ENCODE measurements around the gene RAB11B. TPM values are rescaled to one million over a fixed set of nuclear protein-coding genes. Genes with fewer than 3 reads are reported as not detected.
"Not testable (repeated sequence)": the region's sequence is repeated elsewhere in the genome, so short reads cannot be mapped to it uniquely, and the experiment has no call there.

The RAB11B gene
- total RNA-seq, 1 experiment from 2014 or later: 13.0 TPM

DNA sequence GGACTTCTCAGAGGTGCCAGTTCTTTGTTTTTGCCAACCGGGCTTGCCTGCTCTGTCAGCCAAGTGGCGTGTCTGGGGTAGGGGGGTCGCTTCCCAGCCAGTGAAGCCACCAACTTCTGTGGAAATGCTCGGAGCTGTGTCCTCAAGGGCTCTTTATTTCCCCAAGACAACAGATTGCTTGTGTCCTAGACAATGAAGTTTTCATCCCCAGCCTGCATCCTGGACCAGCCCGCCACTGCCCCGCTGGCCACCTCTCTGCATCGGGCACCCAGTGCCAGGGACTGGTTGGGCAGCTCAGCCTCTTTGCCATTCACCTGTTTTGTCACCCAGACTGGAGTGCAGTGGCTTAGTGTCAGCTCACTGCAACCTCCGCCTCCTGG is 3.7 kb downstream of the RAB11B start:
- no peak for DNase-seq (ENCODE audit: low read depth)

DNA sequence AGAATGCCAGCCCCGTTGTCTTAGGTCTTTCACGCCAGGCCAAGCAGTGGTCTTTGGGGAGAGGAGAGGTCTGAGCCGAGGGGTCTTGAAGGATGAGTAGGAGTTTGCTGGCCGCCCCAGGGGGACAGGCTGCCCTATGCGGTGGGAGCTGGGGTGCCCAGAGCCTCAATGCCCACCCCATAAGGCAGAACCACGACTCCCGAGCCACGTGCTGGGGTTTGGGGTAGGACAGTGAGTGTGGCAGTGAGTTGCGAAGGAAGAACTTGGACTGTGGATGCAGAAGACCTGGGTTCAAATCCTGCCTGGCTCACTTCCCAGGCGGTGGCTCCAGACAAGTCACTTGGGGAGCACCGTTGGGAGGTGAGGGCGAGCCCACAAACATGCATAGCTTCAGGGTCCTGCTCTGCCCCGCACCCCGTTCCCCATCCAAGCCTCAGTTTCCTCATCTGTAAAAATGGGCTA is 5.5 kb downstream of the RAB11B start:
- no peak for DNase-seq (ENCODE audit: low read depth)

GRCh38 chr19:8396185-8396562 is 6.0 kb downstream of the RAB11B start:
- DNase-seq (ENCODE audit: low read depth): no peak

DNA sequence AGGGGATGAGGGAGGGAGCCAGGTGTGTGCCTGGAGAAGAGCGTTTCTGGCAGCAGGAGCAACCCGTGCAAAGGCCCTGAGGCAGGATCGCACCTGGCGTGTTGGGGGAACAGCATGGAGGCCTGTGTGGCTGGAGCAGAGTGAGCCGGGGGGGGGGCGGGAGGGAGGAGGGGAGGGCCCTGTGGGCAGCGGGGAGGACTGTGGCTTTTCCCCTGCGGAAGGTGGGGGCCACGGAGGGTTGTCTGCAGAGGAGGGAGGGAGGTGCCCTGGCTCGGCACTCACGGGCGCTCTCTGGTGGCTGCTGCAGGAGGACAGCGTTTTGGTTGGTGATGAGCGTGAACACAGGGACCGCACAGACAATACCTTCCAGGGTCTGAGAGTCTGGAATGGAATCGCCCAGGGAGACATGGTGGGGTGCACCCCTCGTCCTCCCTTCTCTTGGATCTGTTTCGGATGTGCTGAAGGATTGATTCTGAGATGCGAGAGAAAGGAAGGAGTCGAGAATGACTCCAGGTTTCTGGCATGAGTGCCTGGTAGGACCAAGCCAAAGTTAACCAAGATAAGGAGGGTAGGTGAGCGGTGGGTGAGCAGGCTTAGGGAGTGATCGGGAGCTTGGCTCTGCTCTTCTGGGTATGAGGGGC is 6.5 kb downstream of the RAB11B start:
- peak; percentile 48 for DNase-seq (ENCODE audit: low read depth)

- DNase-seq (ENCODE audit: low read depth): no peak
Observed at GRCh38 chr19:8397271-8397670, 7.1 kb downstream of the RAB11B start.

GRCh38 chr19:8397746-8398310 is 7.7 kb downstream of the RAB11B start:
- no peak for DNase-seq (ENCODE audit: low read depth)

DNA sequence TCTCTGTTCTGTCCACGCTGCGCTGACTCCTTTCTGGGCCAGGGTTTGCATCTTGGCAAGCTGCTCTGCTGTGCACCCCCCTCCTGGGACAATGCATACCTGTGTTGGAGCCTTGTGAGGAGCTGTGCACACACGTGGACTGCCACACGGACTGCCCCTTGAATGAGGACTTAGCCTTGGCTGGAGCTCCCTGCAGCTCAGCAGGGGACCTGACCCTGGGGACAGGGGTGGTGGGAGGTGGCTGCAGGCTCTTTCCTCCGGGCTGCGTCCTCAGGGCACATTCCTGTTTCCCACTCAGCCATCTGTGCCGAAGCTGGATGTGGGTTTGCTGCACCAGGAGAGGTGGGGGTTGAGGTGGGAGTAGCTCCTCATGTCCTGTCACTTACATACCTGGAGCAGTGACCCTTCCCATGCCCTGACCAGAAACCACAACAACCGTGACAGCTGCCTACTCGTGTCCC is 8.2 kb downstream of the RAB11B start:
- DNase-seq (ENCODE audit: low read depth): no peak

DNA sequence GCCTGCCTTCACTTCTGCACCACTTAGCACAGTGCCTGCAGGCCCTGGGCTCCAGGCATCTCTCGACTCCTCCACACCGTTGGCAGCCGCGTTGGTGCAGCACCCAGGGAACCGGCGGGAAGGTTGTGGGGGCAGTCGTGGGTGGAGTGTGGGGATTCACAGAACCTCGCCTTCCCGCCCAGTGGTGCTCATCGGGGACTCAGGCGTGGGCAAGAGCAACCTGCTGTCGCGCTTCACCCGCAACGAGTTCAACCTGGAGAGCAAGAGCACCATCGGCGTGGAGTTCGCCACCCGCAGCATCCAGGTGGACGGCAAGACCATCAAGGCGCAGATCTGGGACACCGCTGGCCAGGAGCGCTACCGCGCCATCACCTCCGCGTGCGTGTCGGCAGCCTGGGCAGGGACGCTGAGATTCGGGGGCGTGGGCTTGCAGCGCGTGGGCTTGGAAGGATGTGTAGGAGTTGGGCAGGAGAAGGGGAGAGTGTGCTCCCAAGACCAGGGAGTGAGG is 9.6 kb downstream of the RAB11B start:
- no peak for DNase-seq (ENCODE audit: low read depth)

DNA sequence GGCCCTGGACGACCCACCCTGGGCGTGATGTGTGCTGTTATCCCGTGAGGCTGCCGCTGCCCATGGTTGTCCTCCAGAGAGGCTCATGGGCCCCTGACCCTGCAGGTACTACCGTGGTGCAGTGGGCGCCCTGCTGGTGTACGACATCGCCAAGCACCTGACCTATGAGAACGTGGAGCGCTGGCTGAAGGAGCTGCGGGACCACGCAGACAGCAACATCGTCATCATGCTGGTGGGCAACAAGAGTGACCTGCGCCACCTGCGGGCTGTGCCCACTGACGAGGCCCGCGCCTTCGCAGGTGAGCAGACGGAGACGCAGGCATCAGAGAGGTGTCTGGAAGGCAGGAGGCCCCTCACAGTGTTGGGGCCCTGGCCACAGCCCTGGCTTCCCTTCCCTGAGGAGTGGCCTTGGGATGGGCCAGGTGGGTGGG is 11.8 kb downstream of the RAB11B start:
- no peak for DNase-seq (ENCODE audit: low read depth)

DNA sequence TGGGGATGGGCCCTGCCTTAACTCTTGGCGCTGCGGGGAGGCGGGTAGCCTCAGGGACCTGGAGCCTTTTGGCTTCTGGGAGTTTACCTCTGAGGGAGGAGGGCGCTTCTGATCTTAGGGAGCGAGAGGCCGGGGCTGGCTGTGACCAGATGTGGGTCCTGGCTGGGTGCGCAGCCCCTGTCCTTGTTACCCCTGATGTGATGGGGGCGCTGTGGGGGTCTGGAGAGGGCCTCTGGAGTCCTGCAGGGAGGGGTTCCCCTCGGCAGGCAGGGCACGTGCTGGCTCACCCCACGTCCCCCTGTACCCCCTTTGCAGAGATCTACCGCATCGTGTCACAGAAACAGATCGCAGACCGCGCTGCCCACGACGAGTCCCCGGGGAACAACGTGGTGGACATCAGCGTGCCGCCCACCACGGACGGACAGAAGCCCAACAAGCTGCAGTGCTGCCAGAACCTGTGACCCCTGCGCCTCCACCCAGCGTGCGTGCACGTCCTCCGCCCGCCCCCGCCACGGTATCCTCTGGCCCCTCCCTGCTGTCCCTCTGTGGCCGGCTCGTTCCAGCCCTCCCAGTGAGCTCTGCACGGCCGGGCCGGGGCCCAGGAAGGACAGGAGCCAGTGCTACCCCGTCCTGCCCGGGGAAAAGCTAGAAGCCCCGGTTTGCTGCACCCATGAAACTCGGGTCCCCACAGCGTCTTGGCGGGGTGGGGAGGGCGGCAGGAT is 13.1 kb downstream of the RAB11B start:
- DNase-seq (ENCODE audit: low read depth): no peak

- no peak for DNase-seq (ENCODE audit: low read depth)
Observed at GRCh38 chr19:8403820-8404109, 13.6 kb downstream of the RAB11B start.

DNA sequence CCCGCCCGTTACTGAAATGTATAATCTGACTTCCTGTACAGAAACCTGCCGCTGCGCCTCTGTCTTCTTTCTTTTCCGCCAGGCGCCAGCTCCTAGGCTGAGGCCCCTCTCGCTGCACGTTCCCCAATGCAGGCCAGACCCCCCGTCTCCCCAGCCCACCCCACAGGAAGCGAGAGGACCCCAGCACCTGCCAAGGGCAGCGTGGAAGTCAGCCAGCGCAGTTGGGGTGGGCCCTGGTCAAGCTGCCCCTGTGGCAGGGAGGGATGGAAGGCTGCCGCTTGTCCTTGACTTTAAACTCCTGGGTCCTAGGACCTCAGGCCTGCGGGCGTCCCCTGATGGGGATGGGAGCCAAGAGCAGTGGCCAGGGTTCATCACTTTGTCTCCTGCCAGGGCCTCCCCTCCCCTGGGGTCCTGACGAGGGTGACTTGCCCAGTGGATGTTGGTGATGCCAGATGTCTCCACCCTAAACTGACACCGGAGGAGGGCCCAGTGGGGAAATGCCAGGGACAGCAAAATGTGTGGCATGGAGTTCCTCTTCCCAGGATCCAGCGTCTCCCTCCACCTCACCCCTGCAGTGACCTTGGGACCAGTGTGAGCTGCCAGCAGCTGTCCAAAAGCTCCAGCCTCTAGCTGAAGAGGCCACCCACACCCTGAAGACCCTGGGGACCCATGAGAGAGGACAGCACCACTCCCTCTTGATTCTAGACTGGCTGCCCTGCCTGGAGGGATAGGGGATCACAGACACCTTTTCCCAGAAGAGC is 14.4 kb downstream of the RAB11B start:
- DNase-seq (ENCODE audit: low read depth): no peak

DNA sequence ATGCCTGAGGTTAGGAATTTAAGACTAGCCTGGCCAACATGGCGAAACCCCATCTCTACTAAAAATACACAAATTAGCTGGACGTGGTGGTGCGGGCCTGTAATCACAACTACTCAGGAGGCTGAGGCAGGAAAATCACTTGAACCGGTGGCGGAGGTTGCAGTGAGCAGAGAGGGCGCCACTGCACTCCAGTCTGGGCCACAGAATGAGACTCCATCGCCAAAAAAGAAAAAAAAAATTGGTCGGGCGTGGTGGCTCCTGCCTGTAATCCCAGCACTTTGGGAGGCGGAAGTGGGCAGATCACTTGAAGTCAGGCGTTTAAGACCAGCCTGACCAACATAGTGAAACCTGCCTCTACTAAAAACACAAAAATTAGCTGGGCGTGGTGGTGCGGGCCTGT is 20.6 kb downstream of the RAB11B start:
- not testable (repeated sequence) for DNase-seq (ENCODE audit: low read depth)

GRCh38 chr19:8412783-8413628 is 22.8 kb downstream of the RAB11B start, which contains the start of gene MARCHF2:
TSS of gene MARCHF2 (plus strand) at chr19:8413305. CDS start at chr19:8421841, 8,536 bp downstream.
- peak; percentile 92 for DNase-seq (ENCODE audit: low read depth)

- DNase-seq (ENCODE audit: low read depth): no peak
Observed at GRCh38 chr19:8413629-8413995, 23.5 kb downstream of the RAB11B start.

DNA sequence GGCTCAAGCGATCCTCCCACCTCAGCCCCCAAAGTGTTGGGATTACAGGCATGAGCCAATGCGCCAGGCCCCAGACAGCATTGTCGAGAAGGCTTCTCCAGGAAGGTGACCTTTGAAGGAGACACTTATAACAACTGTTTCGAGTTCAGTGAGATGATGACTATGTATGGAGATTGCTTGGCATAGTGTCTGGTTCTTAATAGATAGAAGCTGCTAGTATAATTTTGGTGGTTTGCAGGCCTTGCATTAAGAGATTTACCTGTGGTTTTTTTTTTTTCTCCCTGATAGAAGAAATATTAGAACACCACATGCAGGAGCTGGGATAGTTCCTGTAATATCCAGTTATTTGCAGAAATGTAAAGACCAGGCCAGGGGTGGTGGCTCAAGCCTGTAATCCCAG is 26.6 kb downstream of the RAB11B start:
- DNase-seq (ENCODE audit: low read depth): no peak

DNA sequence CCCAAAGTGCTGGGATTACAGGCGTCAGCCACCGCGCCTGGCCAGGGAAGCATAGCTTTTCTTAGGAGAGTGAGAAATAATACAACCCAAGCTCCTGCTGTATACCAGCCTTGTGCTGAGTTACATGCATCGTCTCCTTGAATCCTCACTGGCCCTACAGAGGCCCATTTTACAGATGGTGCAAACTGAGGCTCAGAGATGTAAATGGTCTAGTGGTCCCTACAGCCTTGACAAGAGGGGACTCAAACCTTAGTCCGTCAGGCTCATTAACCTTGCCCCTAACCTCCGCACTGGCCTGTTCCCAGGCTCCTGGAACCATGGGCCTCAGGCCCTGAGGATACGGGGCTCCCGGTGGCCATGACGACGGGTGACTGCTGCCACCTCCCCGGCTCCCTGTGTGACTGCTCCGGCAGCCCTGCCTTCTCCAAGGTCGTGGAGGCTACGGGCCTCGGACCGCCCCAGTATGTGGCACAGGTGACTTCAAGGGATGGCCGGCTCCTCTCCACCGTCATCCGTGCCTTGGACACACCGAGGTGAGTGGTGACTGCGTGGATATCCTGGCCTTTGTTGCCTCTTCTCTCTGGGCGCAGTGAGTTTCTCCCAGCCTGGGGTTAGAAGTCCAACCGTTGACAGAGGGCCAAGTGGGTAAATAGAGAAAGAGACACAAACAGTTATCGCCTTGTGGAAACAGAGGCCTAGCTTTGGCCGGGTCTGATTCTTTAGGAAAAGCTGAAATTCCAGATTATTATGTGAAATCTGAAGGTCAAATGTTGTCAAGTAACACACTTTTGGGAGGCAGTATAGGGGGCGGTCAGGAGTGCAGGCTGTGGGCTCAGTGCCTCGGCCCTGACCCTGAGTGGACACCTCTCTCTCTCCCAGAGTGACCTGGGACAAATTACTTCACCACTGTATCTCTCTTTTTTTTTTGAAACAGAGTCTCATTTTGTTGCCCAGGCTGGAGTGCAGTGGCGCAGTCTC is 31.6 kb downstream of the RAB11B start:
- DNase-seq (ENCODE audit: low read depth): no peak

GRCh38 chr19:8423817-8424223 is 33.7 kb downstream of the RAB11B start:
- peak; percentile 98 for DNase-seq (ENCODE audit: low read depth)

- DNase-seq (ENCODE audit: low read depth): not testable (repeated sequence)
Observed at GRCh38 chr19:8425331-8425730, 35.2 kb downstream of the RAB11B start.

DNA sequence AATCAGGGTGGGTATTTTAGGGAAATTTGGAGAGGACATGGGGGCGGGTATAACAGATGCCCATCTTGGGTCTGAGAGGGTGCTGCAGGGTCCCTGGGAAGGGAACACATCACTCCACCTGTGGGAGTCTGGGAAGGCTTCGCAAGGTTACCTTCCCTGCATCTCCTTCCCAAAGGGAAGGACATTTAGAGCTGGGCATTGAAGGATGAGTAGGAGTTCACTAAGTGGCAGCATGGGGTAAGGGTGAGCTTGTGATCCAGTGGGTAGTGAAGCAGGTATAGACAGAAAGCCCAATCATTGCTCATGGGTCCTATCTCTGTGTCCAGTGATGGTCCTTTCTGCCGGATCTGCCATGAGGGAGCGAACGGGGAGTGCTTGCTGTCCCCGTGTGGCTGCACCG is 36.1 kb downstream of the RAB11B start:
- DNase-seq (ENCODE audit: low read depth): no peak

Measured in LHCN-M2 (cell line).